GM12878 (cell line): ENCODE data around the gene MAPK1IP1L. TPM values are rescaled to one million over a fixed set of nuclear protein-coding genes. Genes with fewer than 3 reads are reported as not detected.

Source experiments
- BCL11A ChIP-seq: IDR thresholded peaks from 2 replicates; pipeline ENCODE4 v1.6.1; 2011; ENCODE audit warnings: low read depth, low read length
- CBFB ChIP-seq: IDR thresholded peaks from 2 replicates; pipeline ENCODE4 v1.6.1; 2016; ENCODE audit warnings: antibody characterized with exemption, low read depth
- CHD2 ChIP-seq: IDR thresholded peaks from 2 replicates; pipeline ENCODE4 v1.6.1; 2011; ENCODE audit warnings: low read depth, low read length, improper control_type of control experiment, borderline replicate concordance
- CREB1 ChIP-seq: IDR thresholded peaks from 2 replicates; pipeline ENCODE4 v1.6.1; 2012; ENCODE audit warnings: low read depth, mild to moderate bottlenecking, inconsistent platforms
- CREM ChIP-seq: IDR thresholded peaks from 2 replicates; pipeline ENCODE4 v1.6.1; 2014; ENCODE audit warnings: antibody characterized with exemption, low read depth
- DPF2 ChIP-seq: fragments of 450-650 bp; IDR thresholded peaks from 2 replicates; pipeline ENCODE4 v1.6.1; 2017; ENCODE audit warnings: mild to moderate bottlenecking
- EP300 ChIP-seq, 2 experiments: fragments of 150-350 bp in 1 of 2; IDR thresholded peaks; 2 replicates each; pipeline ENCODE4 v1.6.1; 2011 to 2012; ENCODE audit warnings: low read depth in 2 of 2, low read length in 2 of 2, borderline replicate concordance in 1 of 2, improper control_type of control experiment in 1 of 2, inconsistent platforms in 1 of 2; ENCODE audit not compliant: control insufficient read depth in 1 of 2
- GATAD2B ChIP-seq: fragments of 450-650 bp; conservative IDR thresholded peaks from 2 replicates; pipeline ENCODE4 v1.6.1; 2017; ENCODE audit warnings: low read depth, mild to moderate bottlenecking, moderate library complexity
- HDGF ChIP-seq: fragments of 450-650 bp; IDR thresholded peaks from 2 replicates; pipeline ENCODE4 v1.6.1; 2016; ENCODE audit warnings: antibody characterized with exemption
- IKZF1 ChIP-seq: fragments of 450-650 bp; conservative IDR thresholded peaks from 2 replicates; pipeline ENCODE4 v1.6.1; 2017; ENCODE audit warnings: antibody characterized with exemption, mild to moderate bottlenecking
- NFIC ChIP-seq: IDR thresholded peaks from 2 replicates; pipeline ENCODE4 v1.6.1; 2012; ENCODE audit warnings: low read depth, mild to moderate bottlenecking, inconsistent platforms, low read length, moderate library complexity
- NFYB ChIP-seq: IDR thresholded peaks from 2 replicates; pipeline ENCODE4 v1.6.1; 2011; ENCODE audit warnings: low read depth, mild to moderate bottlenecking, low read length, improper control_type of control experiment, moderate library complexity; ENCODE audit not compliant: insufficient read depth
- NR2C1 ChIP-seq: fragments of 450-650 bp; IDR thresholded peaks from 2 replicates; pipeline ENCODE4 v1.6.1; 2017; ENCODE audit warnings: antibody characterized with exemption, mild to moderate bottlenecking, moderate library complexity
- NR2F1 ChIP-seq: fragments of 450-650 bp; conservative IDR thresholded peaks from 2 replicates; pipeline ENCODE4 v1.6.1; 2017; ENCODE audit warnings: mild to moderate bottlenecking
- POLR2AphosphoS2 ChIP-seq: IDR thresholded peaks from 2 replicates; pipeline ENCODE4 v1.6.1; 2011; ENCODE audit warnings: low read depth, mild to moderate bottlenecking, low read length, improper control_type of control experiment, moderate library complexity
- RELA ChIP-seq: fragments of 450-650 bp; IDR thresholded peaks from 2 replicates; pipeline ENCODE4 v1.8.0; 2014; ENCODE audit warnings: borderline replicate concordance; ENCODE audit not compliant: partially characterized antibody
- RUNX3 ChIP-seq: IDR thresholded peaks from 2 replicates; pipeline ENCODE4 v1.6.1; 2012; ENCODE audit warnings: low read length, inconsistent platforms
- SPI1 ChIP-seq: IDR thresholded peaks from 2 replicates; pipeline ENCODE4 v1.6.1; 2011; ENCODE audit warnings: low read depth, mild to moderate bottlenecking, low read length, moderate library complexity, borderline replicate concordance; ENCODE audit not compliant: insufficient read depth
- TAF1 ChIP-seq: IDR thresholded peaks from 2 replicates; pipeline ENCODE4 v1.6.1; 2011; ENCODE audit warnings: mild to moderate bottlenecking, low read depth, low read length, borderline replicate concordance
- ZBED1 ChIP-seq: IDR thresholded peaks from 2 replicates; pipeline ENCODE4 v1.6.1; 2016; ENCODE audit warnings: borderline replicate concordance
- ZBTB11 ChIP-seq: fragments of 450-650 bp; formaldehyde crosslinking; IDR thresholded peaks from 2 replicates; pipeline ENCODE4 v1.5.0; 2022; ENCODE audit warnings: mild to moderate bottlenecking, missing genetic modification characterization
- ZBTB33 ChIP-seq: fragments of 450-650 bp; IDR thresholded peaks from 2 replicates; pipeline ENCODE4 v1.6.1; 2017; ENCODE audit warnings: mild to moderate bottlenecking
- polyA plus RNA-seq, 11 experiments: library from polyadenylated mRNA; depleted of rRNA in 4 of 11; unstranded in 6 of 11; stranded (reverse) in 5 of 11; fragments of >200 nt; fragmentation: Nextera tagmentation in 4 of 11; fragmentation: Illumina TruSeq in 1 of 11; extraction: Ambion mirVana in 4 of 11; extraction: Trizol in 1 of 11; gene quantifications; 1 replicate in 1 of 11; 2 replicates in 10 of 11; pipeline versions ENCODE4 v1.2.1 to v1.2.3, GENCODE V29; 2011 to 2016; ENCODE audit warnings: inconsistent platforms in 2 of 11, missing spikeins in 2 of 11, low read depth in 1 of 11
- total RNA-seq, 4 experiments: library from RNA; depleted of rRNA in 3 of 4; stranded (reverse); fragments of >200 nt in 3 of 4; fragmentation: Illumina TruSeq in 1 of 4; extraction: Trizol in 1 of 4; gene quantifications; 2 replicates each; pipeline versions ENCODE4 v1.2.1 to v1.2.3, GENCODE V29; 2013 to 2021
- TF ChIP-seq, protein P1 (sequence below): fragments of 450-650 bp; IDR thresholded peaks from 2 replicates; pipeline ENCODE4 v1.6.1; 2014; ENCODE audit warnings: mild to moderate bottlenecking

Gene MAPK1IP1L
- total and polyA plus RNA-seq, 10 of the 15 experiments (the other 5 are each of a cell fraction or from before 2014, with no cell fraction given) = 44.6 to 117 (median 73.0) TPM

DNA sequence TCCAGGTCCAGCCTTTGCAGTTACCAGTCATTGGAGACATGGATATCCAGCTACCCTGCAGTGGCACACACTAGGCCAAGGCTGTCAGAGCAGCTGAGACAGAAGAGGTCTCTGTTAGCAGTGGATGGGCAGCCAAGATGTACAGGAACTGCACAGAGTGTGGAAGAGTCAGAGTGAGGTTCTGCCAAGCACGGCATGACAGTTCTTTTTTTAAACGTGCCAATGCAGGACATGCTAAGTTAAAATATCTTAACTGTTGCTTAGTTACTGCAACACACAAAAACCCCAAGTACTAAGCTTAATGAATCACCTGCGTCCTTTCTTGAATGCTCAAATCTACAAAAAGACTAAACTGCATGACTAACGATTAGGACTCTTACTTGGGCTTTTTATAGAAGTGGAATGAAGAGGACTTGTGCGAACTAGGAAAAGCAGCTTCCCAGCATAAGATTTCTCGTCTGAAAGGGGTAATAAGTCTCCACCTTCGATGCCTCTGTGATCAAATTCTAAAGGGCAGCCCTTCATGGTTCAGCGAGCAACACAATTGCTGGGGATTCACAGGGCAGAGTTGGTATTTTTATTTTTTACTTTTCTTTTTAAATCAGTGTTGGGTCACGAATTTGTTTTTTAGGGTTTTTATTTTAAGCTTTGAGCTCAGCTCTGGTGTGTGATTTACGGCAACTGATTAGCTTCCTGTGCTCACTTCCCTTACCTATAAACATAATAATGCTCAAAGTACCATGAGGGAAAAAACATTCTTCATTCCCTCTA lies 20.6 kb downstream of the MAPK1IP1L start (continued):
- TF ChIP-seq SPI1 = peak; percentile 36; the same call in 1 of the 2 replicates
- TF ChIP-seq HDGF = peak; percentile 56; the same call in 1 of the 2 replicates
- TF ChIP-seq NR2F1 = 0 out of 2 replicates have a peak, but pooled peaks have one; percentile 18
- TF ChIP-seq DPF2 = peak; percentile 66; the same call in 1 of the 2 replicates
- TF ChIP-seq, protein P1, sequence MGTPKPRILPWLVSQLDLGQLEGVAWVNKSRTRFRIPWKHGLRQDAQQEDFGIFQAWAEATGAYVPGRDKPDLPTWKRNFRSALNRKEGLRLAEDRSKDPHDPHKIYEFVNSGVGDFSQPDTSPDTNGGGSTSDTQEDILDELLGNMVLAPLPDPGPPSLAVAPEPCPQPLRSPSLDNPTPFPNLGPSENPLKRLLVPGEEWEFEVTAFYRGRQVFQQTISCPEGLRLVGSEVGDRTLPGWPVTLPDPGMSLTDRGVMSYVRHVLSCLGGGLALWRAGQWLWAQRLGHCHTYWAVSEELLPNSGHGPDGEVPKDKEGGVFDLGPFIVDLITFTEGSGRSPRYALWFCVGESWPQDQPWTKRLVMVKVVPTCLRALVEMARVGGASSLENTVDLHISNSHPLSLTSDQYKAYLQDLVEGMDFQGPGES = no peak
- peak; percentile 52 for TF ChIP-seq RUNX3
- TF ChIP-seq NR2C1 = no peak
- TF ChIP-seq RELA = peak; percentile 65
- peak; percentile 12; the same call in 1 of the 2 replicates for TF ChIP-seq TAF1
- TF ChIP-seq CHD2 = no peak
- TF ChIP-seq ZBTB33 = no peak
- 0 out of 2 replicates have a peak, but pooled peaks have one; percentile 19 for TF ChIP-seq CBFB
- TF ChIP-seq GATAD2B = 0 out of 2 replicates have a peak, but pooled peaks have one; percentile 27
- TF ChIP-seq EP300 (IDR thresholded peaks at IDR 0.05; ENCODE audit: borderline replicate concordance in 1 of 2, control insufficient read depth in 1 of 2, low read depth in 2 of 2, low read length in 2 of 2) = peak in 1 of 2 experiments; percentile 51; a peak in 2 of 4 replicates
- 0 out of 2 replicates have a peak, but pooled peaks have one; percentile 36 for TF ChIP-seq POLR2AphosphoS2
- TF ChIP-seq CREM = no peak
- no peak for TF ChIP-seq NFYB
- TF ChIP-seq IKZF1 = peak; percentile 42; the same call in 1 of the 2 replicates
- TF ChIP-seq BCL11A = no peak
- TF ChIP-seq ZBTB11 (CRISPR knock-in tag) = no peak
- peak; percentile 25; the same call in 1 of the 2 replicates for TF ChIP-seq NFIC
- TF ChIP-seq ZBED1 = peak; percentile 75; the same call in 1 of the 2 replicates
- TF ChIP-seq CREB1 = peak; percentile 46; the same call in 1 of the 2 replicates
